Measurements from ENCODE around the gene MICALL2.

Gene MICALL2

DNA sequence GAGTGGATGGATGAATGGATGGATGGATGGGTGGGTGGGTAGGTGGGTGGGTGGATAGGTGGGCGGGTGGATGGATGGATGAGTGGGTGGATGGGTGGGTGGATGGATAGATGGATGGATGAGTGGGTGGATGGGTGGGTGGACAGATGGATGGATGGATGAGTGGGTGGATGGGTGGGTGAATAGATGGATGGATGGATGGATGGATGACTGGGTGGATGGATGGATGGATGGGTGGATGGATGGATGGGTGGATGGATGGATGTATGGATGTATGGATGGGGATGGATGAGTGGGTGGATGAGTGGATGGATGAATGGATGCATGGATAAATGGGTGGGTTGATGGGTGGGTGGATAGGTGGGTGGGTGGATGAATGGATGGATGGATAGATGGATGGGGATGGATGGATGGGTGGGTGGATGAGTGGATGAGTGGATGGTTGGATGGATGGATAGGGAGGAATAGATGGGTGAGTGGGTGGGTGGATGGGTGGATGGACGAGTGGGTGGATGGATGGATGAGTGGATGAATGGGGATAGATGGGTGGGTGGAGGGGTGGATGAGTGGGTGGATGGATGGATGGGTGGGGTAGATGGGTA, 43.8 kb downstream of the MICALL2 start:
- DNase-seq (ENCODE audit: low spot score), result no peak

- DNase-seq (ENCODE audit: low spot score), result no peak
Measured at GRCh38 chr7:1413936-1414639, 45.2 kb downstream of the MICALL2 start.

DNA sequence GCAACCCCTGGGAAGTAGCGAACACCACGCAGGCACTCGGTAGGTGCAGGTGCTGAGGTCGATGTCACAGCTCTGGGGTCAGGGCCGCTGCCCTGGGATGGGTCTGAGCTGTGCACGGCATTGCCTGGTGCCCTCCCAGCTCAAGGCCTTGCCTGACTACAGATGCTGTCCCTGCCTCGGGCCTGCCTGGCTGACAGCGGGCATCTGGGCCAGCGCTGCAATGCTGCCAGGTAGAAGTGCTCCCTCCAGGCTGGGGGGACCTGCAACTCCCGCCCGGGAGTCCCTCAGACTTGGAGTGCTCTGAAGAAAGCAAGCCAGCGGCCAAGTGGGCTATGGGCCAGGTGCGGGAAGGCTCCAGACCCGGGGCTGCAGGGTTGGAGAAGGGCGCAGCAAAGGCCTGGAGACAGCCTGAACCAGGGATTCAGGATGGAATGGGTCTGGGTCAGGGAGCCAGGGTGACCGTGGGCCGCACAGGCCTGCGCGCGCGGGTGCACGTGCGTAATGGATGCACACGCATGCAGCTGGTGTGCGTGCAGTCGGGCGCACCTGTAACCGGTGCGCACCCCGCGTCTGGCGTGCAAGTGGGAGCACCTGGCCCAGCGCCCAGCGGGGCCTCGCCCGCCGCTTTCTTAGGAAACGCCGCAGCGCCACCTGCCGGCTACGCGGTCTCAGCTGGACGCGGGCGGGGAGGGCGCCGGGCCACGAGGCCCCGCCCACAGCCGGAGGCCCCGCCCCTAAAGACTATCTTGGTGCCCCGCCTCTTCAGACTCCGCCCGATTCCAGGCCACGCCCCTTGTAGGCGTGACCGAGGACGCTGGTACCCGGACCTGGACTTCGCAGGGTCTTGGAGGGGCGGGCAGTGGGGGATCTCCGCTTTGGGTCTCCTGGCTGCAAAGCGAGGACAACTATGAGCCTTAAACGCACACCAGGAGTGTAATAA, 46.7 kb downstream of the MICALL2 start:
- DNase-seq (ENCODE audit: low spot score), result peak; percentile 83

DNA sequence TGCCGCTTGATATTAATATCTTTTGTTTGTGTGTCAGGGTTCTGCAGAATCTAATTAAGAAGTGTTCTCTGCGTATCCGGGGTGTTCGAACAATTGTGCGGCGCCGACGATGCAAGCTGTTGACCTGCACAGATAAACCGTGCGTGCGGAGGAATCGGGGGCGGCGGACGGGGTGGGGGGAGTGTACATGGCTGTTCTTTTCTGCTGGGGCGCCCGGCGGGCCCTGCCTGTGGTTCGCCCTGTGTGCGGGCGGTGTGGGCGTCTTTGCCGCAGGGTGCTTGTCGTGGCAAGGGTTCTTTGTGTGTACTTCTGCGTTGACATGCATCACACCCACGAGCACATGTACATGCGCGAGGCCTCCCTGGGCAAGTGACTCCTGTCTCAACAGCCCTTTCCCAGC, 47.9 kb downstream of the MICALL2 start:
- DNase-seq (ENCODE audit: low spot score), result no peak

GRCh38 chr7:1410992-1411391, 48.3 kb downstream of the MICALL2 start:
- no peak for DNase-seq (ENCODE audit: low spot score)

- no peak for DNase-seq (ENCODE audit: low spot score)
Measured at GRCh38 chr7:1409555-1409954, 49.7 kb downstream of the MICALL2 start.

DNA sequence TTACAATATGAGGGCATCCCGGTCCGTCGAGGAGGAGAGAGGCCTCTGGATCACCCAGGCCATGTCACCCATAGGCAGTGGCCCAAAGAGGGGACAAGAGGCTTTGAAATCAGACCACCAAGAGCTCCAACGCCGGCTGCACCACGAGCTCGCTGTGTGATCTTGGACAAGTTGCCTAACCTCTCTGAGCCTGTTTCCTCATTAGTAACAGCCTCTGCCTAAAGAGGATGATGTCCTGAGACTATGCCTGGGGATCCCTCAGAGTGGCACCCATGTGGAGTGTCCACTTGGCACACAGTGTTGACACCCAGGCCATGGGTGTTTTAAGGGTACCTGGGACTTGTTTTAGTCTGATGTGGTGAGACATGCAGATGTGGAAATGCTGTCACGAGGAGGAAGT, 50.8 kb downstream of the MICALL2 start:
- DNase-seq (ENCODE audit: low spot score), result no peak

- no peak for DNase-seq (ENCODE audit: low spot score)
Measured at GRCh38 chr7:1407892-1408291, 51.4 kb downstream of the MICALL2 start.

GRCh38 chr7:1404898-1405548, 54.2 kb downstream of the MICALL2 start:
- no peak for DNase-seq (ENCODE audit: low spot score)

GRCh38 chr7:1404460-1404809, 54.8 kb downstream of the MICALL2 start:
- no peak for DNase-seq (ENCODE audit: low spot score)

- DNase-seq (ENCODE audit: low spot score), result no peak
Measured at GRCh38 chr7:1403638-1404459, 55.4 kb downstream of the MICALL2 start.

- DNase-seq (ENCODE audit: low spot score), result no peak
Measured at GRCh38 chr7:1402791-1403637, 56.3 kb downstream of the MICALL2 start.

- DNase-seq (ENCODE audit: low spot score), result no peak
Measured at GRCh38 chr7:1402110-1402790, 57.0 kb downstream of the MICALL2 start.

GRCh38 chr7:1401011-1401410, 58.3 kb downstream of the MICALL2 start:
- no peak for DNase-seq (ENCODE audit: low spot score)

GRCh38 chr7:1400371-1400770, 58.9 kb downstream of the MICALL2 start:
- DNase-seq (ENCODE audit: low spot score), result no peak

DNA sequence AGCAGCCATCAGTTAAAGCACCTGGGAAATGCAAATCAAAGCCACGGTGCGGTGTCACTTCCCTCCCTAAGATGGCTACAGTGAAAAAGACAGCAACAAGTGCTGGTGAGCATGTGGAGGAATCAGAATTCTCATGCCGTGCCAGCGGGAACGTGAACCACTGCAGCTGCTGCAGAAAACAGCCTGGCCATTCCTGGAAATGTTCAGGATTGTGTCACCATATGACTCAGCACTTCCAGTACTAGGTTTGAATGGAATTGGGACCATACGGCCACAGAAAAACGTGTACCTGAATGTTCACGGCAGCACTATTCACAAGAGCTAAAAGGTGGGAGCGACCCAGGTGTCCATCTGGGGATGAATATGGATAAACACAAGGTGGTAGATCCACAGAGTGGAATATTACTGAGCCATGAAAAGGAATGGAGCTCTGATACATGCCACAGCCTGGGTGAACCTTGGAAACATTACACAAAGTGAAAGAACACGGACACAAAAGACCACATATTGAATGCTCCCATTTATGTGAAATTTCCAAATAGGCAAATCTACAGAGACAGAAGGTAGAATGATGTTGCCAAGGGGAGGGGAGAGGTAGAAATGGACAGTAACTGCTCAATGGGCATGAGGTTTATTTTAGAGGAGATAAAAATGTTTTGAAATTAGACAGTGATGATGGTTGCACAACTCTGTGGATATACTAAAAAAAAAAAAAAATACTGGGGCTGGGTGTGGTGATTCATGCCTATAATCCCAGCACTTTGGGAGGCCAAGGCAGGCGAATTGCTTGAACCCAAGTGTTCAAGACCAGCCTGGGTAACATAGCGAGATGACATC, 61.6 kb downstream of the MICALL2 start:
- no peak for DNase-seq (ENCODE audit: low spot score)

DNA sequence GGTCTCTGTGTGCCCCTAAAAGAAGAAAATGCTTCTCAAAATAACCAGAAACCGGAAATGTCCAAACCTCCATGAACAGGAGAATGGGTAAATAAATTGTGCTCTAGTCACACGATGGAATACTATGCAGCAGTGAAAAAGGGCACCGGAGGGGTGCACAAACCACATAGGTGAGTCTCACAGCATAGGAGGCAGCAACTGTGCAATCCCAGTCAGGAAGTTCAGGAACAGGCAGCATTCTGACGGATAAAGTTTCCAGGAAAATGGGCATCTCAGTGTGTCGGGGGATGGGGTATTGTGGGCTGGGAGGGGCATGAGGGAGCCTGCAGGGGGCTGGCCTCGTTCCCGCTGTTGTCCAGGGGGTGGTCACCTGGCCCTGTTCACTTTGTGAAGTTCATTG, 63.1 kb downstream of the MICALL2 start:
- no peak for DNase-seq (ENCODE audit: low spot score)

DNA sequence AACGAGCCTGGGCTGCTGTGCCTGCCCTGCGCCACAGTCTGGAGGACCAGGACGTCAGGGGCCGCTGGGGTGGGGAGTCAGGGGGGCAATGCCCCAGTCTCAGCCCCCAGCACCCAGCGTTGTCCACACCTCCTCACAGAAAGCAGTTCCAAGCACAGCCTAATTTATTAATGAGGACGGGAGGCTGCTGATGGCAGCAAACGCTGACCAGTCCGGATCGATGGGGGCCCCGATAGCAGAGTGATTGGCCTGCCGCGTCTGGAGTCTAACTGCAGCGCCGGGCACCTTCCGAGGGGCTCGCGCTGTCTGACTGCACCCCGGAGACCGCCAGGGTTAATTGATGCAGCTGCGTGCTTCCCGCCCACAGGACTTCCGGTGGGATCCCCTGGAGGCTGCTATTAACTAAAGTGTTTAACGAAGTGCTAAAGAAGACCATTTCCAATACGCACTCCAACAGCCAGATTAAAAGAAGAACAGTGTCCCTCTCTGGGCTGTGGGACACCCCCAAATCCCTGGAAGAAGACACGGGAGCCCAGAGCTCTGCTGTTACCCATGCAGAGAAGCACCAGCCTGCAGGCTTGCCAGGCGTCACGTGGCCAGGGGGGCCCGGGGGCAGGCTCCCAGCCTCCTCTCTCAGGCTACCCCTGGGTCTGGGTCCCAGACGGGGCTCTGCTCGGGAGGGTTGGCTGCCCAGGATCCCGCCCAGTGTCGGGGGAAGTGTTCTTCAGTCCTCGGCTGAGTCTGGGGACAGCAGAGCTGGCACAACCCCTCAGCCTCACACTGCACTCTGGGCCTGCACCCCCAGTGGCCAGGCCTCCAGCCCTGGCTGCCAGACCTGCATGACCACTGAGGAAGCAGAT, 63.8 kb downstream of the MICALL2 start:
- DNase-seq (ENCODE audit: low spot score), result no peak

Measured in CD4-positive, alpha-beta T cell treated with Interleukin-15 for 4 hours (primary cell).